K562 (cell line): ENCODE results near the gene IRGM. TPM values are rescaled to one million over a fixed set of nuclear protein-coding genes. Genes with fewer than 3 reads are reported as not detected.

Experiments
- polyA plus RNA-seq, 8 experiments: library from polyadenylated mRNA; depleted of rRNA in 4 of 8; stranded (reverse) in 5 of 8; unstranded in 3 of 8; fragments of >200 nt; fragmentation: Nextera tagmentation in 2 of 8; fragmentation: Illumina TruSeq in 1 of 8; extraction: Ambion mirVana in 2 of 8; extraction: Trizol in 1 of 8; gene quantifications; 2 replicates each; pipeline versions ENCODE4 v1.2.1 to v1.2.3, GENCODE V29; 2011 to 2014; ENCODE audit warnings: inconsistent platforms in 1 of 8, missing spikeins in 1 of 8
- total RNA-seq, 7 experiments: library from RNA; depleted of rRNA in 6 of 7; stranded (reverse); fragments of >200 nt in 6 of 7; fragmentation: Illumina TruSeq in 2 of 7; extraction: Trizol in 2 of 7; gene quantifications; 2 replicates each; pipeline versions ENCODE4 v1.2.1 to v1.2.3, GENCODE V29; 2011 to 2021; ENCODE audit warnings: low replicate concordance in 1 of 7

The IRGM gene
- total and polyA plus RNA-seq, 9 of the 15 experiments (the other 6 are each of a cell fraction or from before 2014, with no cell fraction given) = 0.09 to 0.22 (median 0.15) TPM; not detected in 6

Other genes starting within 250 kb of the IRGM start
Only the 7 nearest of the 8 such genes appear.
- 0.04 TPM in 1 of 2 replicates, not detected in the other for gene SYNPO, start 205.9 kb upstream of the IRGM start, total RNA-seq (2014; rRNA removed)
- gene SYNPO, start 205.9 kb upstream of the IRGM start, total RNA-seq (2014; rRNA removed; fragmentation: Illumina TruSeq; extraction: Trizol) = not detected in 2 replicates
- gene SYNPO, start 205.9 kb upstream of the IRGM start, total RNA-seq (2015; rRNA removed; fragmentation: Illumina TruSeq; extraction: Trizol) = not detected in 2 replicates
- 0.31 and 0.36 TPM in 2 replicates for gene SYNPO, start 205.9 kb upstream of the IRGM start, total RNA-seq (2021)
- 0.03 and 0.05 TPM in 2 replicates for gene SYNPO, start 205.9 kb upstream of the IRGM start, polyA plus RNA-seq (2011; rRNA removed)
- 0.03 and 0.10 TPM in 2 replicates for gene SYNPO, start 205.9 kb upstream of the IRGM start, polyA plus RNA-seq (2014; fragmentation: Illumina TruSeq; extraction: Trizol)
- under 1 TPM in 1 of 2 experiments, not detected in 1; 0.03 TPM for gene SYNPO, start 205.9 kb upstream of the IRGM start, polyA plus RNA-seq (2014; fragmentation: Nextera tagmentation; extraction: Ambion mirVana)
- 0.01 TPM in 1 of 2 replicates, not detected in the other for gene SYNPO, start 205.9 kb upstream of the IRGM start, polyA plus RNA-seq (2014; rRNA removed)
- not detected in 2 replicates for gene MYOZ3, start 185.3 kb upstream of the IRGM start, total RNA-seq (2014; rRNA removed)
- gene MYOZ3, start 185.3 kb upstream of the IRGM start, total RNA-seq (2014; rRNA removed; fragmentation: Illumina TruSeq; extraction: Trizol) = not detected in 2 replicates
- gene MYOZ3, start 185.3 kb upstream of the IRGM start, total RNA-seq (2015; rRNA removed; fragmentation: Illumina TruSeq; extraction: Trizol) = not detected in 2 replicates
- gene MYOZ3, start 185.3 kb upstream of the IRGM start, total RNA-seq (2021) = not detected in 2 replicates
- gene MYOZ3, start 185.3 kb upstream of the IRGM start, polyA plus RNA-seq (2011; rRNA removed) = not detected in 2 replicates
- not detected in 2 replicates for gene MYOZ3, start 185.3 kb upstream of the IRGM start, polyA plus RNA-seq (2014; fragmentation: Illumina TruSeq; extraction: Trizol)
- gene MYOZ3, start 185.3 kb upstream of the IRGM start, polyA plus RNA-seq (2014; fragmentation: Nextera tagmentation; extraction: Ambion mirVana) = not detected
- gene MYOZ3, start 185.3 kb upstream of the IRGM start, polyA plus RNA-seq (2014; rRNA removed) = not detected in 2 replicates
- gene RBM22, start 145.5 kb upstream of the IRGM start, total RNA-seq (2014; rRNA removed) = 31.3 and 41.6 TPM in 2 replicates
- 43.7 and 46.8 TPM in 2 replicates for gene RBM22, start 145.5 kb upstream of the IRGM start, total RNA-seq (2014; rRNA removed; fragmentation: Illumina TruSeq; extraction: Trizol)
- gene RBM22, start 145.5 kb upstream of the IRGM start, total RNA-seq (2015; rRNA removed; fragmentation: Illumina TruSeq; extraction: Trizol) = 44.8 and 45.1 TPM in 2 replicates
- gene RBM22, start 145.5 kb upstream of the IRGM start, total RNA-seq (2021) = 51.3 and 53.5 TPM in 2 replicates
- gene RBM22, start 145.5 kb upstream of the IRGM start, polyA plus RNA-seq (2011; rRNA removed) = 69.9 and 77.7 TPM in 2 replicates
- 73.9 and 82.2 TPM in 2 replicates for gene RBM22, start 145.5 kb upstream of the IRGM start, polyA plus RNA-seq (2014; fragmentation: Illumina TruSeq; extraction: Trizol)
- gene RBM22, start 145.5 kb upstream of the IRGM start, polyA plus RNA-seq (2014; fragmentation: Nextera tagmentation; extraction: Ambion mirVana) = 10 to 100 TPM; 33.6 to 65.3 TPM
- gene RBM22, start 145.5 kb upstream of the IRGM start, polyA plus RNA-seq (2014; rRNA removed) = 37.1 and 38.3 TPM in 2 replicates
- 34.5 and 35.2 TPM in 2 replicates for gene DCTN4, start 87.5 kb upstream of the IRGM start, total RNA-seq (2014; rRNA removed)
- gene DCTN4, start 87.5 kb upstream of the IRGM start, total RNA-seq (2014; rRNA removed; fragmentation: Illumina TruSeq; extraction: Trizol) = 51.0 and 56.8 TPM in 2 replicates
- 45.4 and 49.9 TPM in 2 replicates for gene DCTN4, start 87.5 kb upstream of the IRGM start, total RNA-seq (2015; rRNA removed; fragmentation: Illumina TruSeq; extraction: Trizol)
- gene DCTN4, start 87.5 kb upstream of the IRGM start, total RNA-seq (2021) = 57.0 and 64.8 TPM in 2 replicates
- gene DCTN4, start 87.5 kb upstream of the IRGM start, polyA plus RNA-seq (2011; rRNA removed) = 56.8 and 75.0 TPM in 2 replicates
- 57.0 and 64.9 TPM in 2 replicates for gene DCTN4, start 87.5 kb upstream of the IRGM start, polyA plus RNA-seq (2014; fragmentation: Illumina TruSeq; extraction: Trizol)
- 10 to 100 TPM; 20.4 to 29.6 TPM for gene DCTN4, start 87.5 kb upstream of the IRGM start, polyA plus RNA-seq (2014; fragmentation: Nextera tagmentation; extraction: Ambion mirVana)
- 36.5 and 39.1 TPM in 2 replicates for gene DCTN4, start 87.5 kb upstream of the IRGM start, polyA plus RNA-seq (2014; rRNA removed)
- 13.6 and 20.2 TPM in 2 replicates for gene SMIM3, start 67.8 kb upstream of the IRGM start, total RNA-seq (2014; rRNA removed)
- 14.6 and 15.8 TPM in 2 replicates for gene SMIM3, start 67.8 kb upstream of the IRGM start, total RNA-seq (2014; rRNA removed; fragmentation: Illumina TruSeq; extraction: Trizol)
- 27.7 and 28.5 TPM in 2 replicates for gene SMIM3, start 67.8 kb upstream of the IRGM start, total RNA-seq (2015; rRNA removed; fragmentation: Illumina TruSeq; extraction: Trizol)
- gene SMIM3, start 67.8 kb upstream of the IRGM start, total RNA-seq (2021) = 13.0 and 13.7 TPM in 2 replicates
- gene SMIM3, start 67.8 kb upstream of the IRGM start, polyA plus RNA-seq (2011; rRNA removed) = 13.9 and 29.5 TPM in 2 replicates
- 18.8 and 19.7 TPM in 2 replicates for gene SMIM3, start 67.8 kb upstream of the IRGM start, polyA plus RNA-seq (2014; fragmentation: Illumina TruSeq; extraction: Trizol)
- 1 to 10 TPM; 4.1 to 6.7 TPM for gene SMIM3, start 67.8 kb upstream of the IRGM start, polyA plus RNA-seq (2014; fragmentation: Nextera tagmentation; extraction: Ambion mirVana)
- 12.8 and 13.5 TPM in 2 replicates for gene SMIM3, start 67.8 kb upstream of the IRGM start, polyA plus RNA-seq (2014; rRNA removed)
- gene ZNF300, start 58.5 kb downstream of the IRGM start, total RNA-seq (2014; rRNA removed) = 7.7 and 8.2 TPM in 2 replicates
- gene ZNF300, start 58.5 kb downstream of the IRGM start, total RNA-seq (2014; rRNA removed; fragmentation: Illumina TruSeq; extraction: Trizol) = 11.1 and 12.5 TPM in 2 replicates
- 11.2 and 11.9 TPM in 2 replicates for gene ZNF300, start 58.5 kb downstream of the IRGM start, total RNA-seq (2015; rRNA removed; fragmentation: Illumina TruSeq; extraction: Trizol)
- 7.6 and 8.1 TPM in 2 replicates for gene ZNF300, start 58.5 kb downstream of the IRGM start, total RNA-seq (2021)
- 1.6 and 8.8 TPM in 2 replicates for gene ZNF300, start 58.5 kb downstream of the IRGM start, polyA plus RNA-seq (2011; rRNA removed)
- gene ZNF300, start 58.5 kb downstream of the IRGM start, polyA plus RNA-seq (2014; fragmentation: Illumina TruSeq; extraction: Trizol) = 9.8 and 11.7 TPM in 2 replicates
- 10 to 100 TPM in 1 of 2 experiments, 1 to 10 TPM in 1; 4.4 to 11.9 TPM for gene ZNF300, start 58.5 kb downstream of the IRGM start, polyA plus RNA-seq (2014; fragmentation: Nextera tagmentation; extraction: Ambion mirVana)
- gene ZNF300, start 58.5 kb downstream of the IRGM start, polyA plus RNA-seq (2014; rRNA removed) = 13.2 and 14.2 TPM in 2 replicates
- not detected in 2 replicates for gene GPX3, start 174.1 kb downstream of the IRGM start, total RNA-seq (2014; rRNA removed)
- gene GPX3, start 174.1 kb downstream of the IRGM start, total RNA-seq (2014; rRNA removed; fragmentation: Illumina TruSeq; extraction: Trizol) = not detected in 2 replicates
- not detected in 2 replicates for gene GPX3, start 174.1 kb downstream of the IRGM start, total RNA-seq (2015; rRNA removed; fragmentation: Illumina TruSeq; extraction: Trizol)
- 0.72 and 0.86 TPM in 2 replicates for gene GPX3, start 174.1 kb downstream of the IRGM start, total RNA-seq (2021)
- gene GPX3, start 174.1 kb downstream of the IRGM start, polyA plus RNA-seq (2011; rRNA removed) = 0.16 TPM in 1 of 2 replicates, not detected in the other
- 0.25 TPM in 1 of 2 replicates, not detected in the other for gene GPX3, start 174.1 kb downstream of the IRGM start, polyA plus RNA-seq (2014; fragmentation: Illumina TruSeq; extraction: Trizol)
- gene GPX3, start 174.1 kb downstream of the IRGM start, polyA plus RNA-seq (2014; fragmentation: Nextera tagmentation; extraction: Ambion mirVana) = not detected
- not detected in 2 replicates for gene GPX3, start 174.1 kb downstream of the IRGM start, polyA plus RNA-seq (2014; rRNA removed)